PC-9 (cell line): ENCODE results near the gene SUN1.

Experiments used
- EZH2 ChIP-seq: fragments of 200-600 bp; sonication (generic); IDR thresholded peaks from 2 replicates; pipeline ENCODE4 v1.8.0; 2017; ENCODE audit warnings: antibody characterized with exemption, low read depth
- TF ChIP-seq, protein P1 (sequence below): fragments of 200-600 bp; sonication (generic); conservative IDR thresholded peaks from 2 replicates; pipeline ENCODE4 v1.6.1; 2017; ENCODE audit warnings: mixed run types, antibody characterized with exemption, mild to moderate bottlenecking, moderate library complexity

DNA sequence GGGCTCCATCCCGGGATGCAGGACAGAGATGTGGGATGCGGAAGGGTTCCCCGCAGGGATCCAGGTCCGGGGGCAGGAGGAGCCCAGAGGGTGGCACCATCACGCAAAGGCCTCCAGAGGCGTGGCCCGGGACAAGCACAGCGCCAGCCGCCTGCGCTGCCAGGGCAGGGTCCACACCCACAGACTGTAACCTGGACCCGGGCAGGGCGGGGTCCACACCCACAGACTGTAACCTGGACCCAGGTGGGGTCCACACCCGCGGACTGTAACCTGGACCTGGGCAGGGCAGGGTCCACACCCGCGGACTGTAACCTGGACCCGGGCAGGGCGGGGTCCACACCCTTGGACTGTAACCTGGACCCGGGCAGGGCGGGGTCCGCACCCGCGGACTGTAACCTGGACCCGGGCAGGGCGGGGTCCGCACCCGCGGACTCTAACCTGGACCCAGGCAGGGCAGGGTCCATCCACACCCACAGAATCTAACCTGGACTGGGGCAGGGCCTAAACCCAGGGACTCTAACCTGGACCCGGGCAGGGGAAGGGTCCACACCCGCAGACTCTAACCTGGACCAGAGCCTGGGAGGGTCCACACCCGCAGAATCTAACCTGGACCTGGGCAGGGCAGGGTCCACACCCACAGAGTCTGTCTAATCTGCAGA, 37.5 kb upstream of the SUN1 start:
- TF ChIP-seq EZH2: no peak
- TF ChIP-seq, protein P1, sequence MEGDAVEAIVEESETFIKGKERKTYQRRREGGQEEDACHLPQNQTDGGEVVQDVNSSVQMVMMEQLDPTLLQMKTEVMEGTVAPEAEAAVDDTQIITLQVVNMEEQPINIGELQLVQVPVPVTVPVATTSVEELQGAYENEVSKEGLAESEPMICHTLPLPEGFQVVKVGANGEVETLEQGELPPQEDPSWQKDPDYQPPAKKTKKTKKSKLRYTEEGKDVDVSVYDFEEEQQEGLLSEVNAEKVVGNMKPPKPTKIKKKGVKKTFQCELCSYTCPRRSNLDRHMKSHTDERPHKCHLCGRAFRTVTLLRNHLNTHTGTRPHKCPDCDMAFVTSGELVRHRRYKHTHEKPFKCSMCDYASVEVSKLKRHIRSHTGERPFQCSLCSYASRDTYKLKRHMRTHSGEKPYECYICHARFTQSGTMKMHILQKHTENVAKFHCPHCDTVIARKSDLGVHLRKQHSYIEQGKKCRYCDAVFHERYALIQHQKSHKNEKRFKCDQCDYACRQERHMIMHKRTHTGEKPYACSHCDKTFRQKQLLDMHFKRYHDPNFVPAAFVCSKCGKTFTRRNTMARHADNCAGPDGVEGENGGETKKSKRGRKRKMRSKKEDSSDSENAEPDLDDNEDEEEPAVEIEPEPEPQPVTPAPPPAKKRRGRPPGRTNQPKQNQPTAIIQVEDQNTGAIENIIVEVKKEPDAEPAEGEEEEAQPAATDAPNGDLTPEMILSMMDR: no peak
